WTC11 (cell line): Measurements from ENCODE around the gene APELA. TPM values are rescaled to one million over a fixed set of nuclear protein-coding genes. Genes with fewer than 3 reads are reported as not detected.

ENCODE experiments used
- ATAC-seq: fragments of 200-7000 bp; cut with Tn5 transposase; 2 replicates; pipeline ENCODE4 v1.10.0; 2021; ENCODE audit warnings: mild to moderate bottlenecking, moderate library complexity
- CTCF ChIA-PET: fragments of 300-600 bp; sonication (Branson Sonifier 250); formaldehyde crosslinking; loops from one replicate; lab custom pipeline; 2021; ENCODE audit warnings: antibody characterized with exemption; lab: Charles Lee
- POLR2A ChIA-PET: fragments of 350-600 bp; sonication (Branson Sonifier 250); formaldehyde crosslinking; loops from one replicate; lab custom pipeline; 2021; ENCODE audit warnings: antibody characterized with exemption; lab: Charles Lee
- DNase-seq: peaks from one replicate; pipeline ENCODE4 v3.0.0; 2021; ENCODE audit warnings: low spot score
- H3K27ac Mint-ChIP-seq: 2 replicates; pipeline ENCODE4 v1.8.0; 2021; ENCODE audit warnings: mixed read lengths
- H3K27me3 Mint-ChIP-seq: 2 replicates; pipeline ENCODE4 v1.8.0; 2021; ENCODE audit warnings: low read depth, mild to moderate bottlenecking, moderate library complexity, mixed read lengths
- H3K36me3 Mint-ChIP-seq: 2 replicates; pipeline ENCODE4 v1.8.0; 2021; ENCODE audit warnings: mixed read lengths
- H3K4me1 Mint-ChIP-seq: 2 replicates; pipeline ENCODE4 v1.8.0; 2022; ENCODE audit warnings: mixed read lengths
- H3K4me3 Mint-ChIP-seq: 2 replicates; pipeline ENCODE4 v1.8.0; 2021; ENCODE audit warnings: mild to moderate bottlenecking, moderate library complexity, mixed read lengths
- H3K9me3 Mint-ChIP-seq: 2 replicates; pipeline ENCODE4 v1.8.0; 2021; ENCODE audit warnings: mixed read lengths
- AFF4 ChIP-seq: sonication (generic); formaldehyde crosslinking; IDR thresholded peaks from 2 replicates; pipeline ENCODE4 v1.8.1; 2023; ENCODE audit warnings: mild to moderate bottlenecking, missing genetic modification reagents, borderline replicate concordance
- ATF1 ChIP-seq: sonication (generic); formaldehyde crosslinking; IDR thresholded peaks from 2 replicates; pipeline ENCODE4 v1.8.1; 2023; ENCODE audit warnings: mild to moderate bottlenecking, moderate library complexity, missing genetic modification reagents
- CDX4 ChIP-seq: fragments of 250-450 bp; sonication (Bioruptor Pico); IDR thresholded peaks from 2 replicates; pipeline ENCODE4 v1.9.0; 2021; ENCODE audit warnings: moderate library complexity, mild to moderate bottlenecking, inconsistent platforms, borderline replicate concordance
- CREM ChIP-seq: sonication (generic); formaldehyde crosslinking; IDR thresholded peaks from 2 replicates; pipeline ENCODE4 v1.8.1; 2022; ENCODE audit warnings: mild to moderate bottlenecking, missing genetic modification reagents, moderate library complexity
- E2F1 ChIP-seq: sonication (generic); formaldehyde crosslinking; IDR thresholded peaks from 2 replicates; pipeline ENCODE4 v1.8.0; 2022; ENCODE audit warnings: mild to moderate bottlenecking, missing genetic modification reagents
- E2F5 ChIP-seq: sonication (generic); formaldehyde crosslinking; IDR thresholded peaks from 2 replicates; pipeline ENCODE4 v1.8.1; 2022; ENCODE audit warnings: mild to moderate bottlenecking, moderate library complexity, missing genetic modification reagents
- ELF4 ChIP-seq: sonication (generic); formaldehyde crosslinking; IDR thresholded peaks from 2 replicates; pipeline ENCODE4 v1.8.1; 2022; ENCODE audit warnings: low read depth, mild to moderate bottlenecking, moderate library complexity, missing genetic modification reagents
- ERG ChIP-seq: fragments of 250-450 bp; sonication (Bioruptor Pico); IDR thresholded peaks from 2 replicates; pipeline ENCODE4 v1.8.0; 2021; ENCODE audit warnings: mild to moderate bottlenecking
- FOXP4 ChIP-seq: sonication (generic); formaldehyde crosslinking; IDR thresholded peaks from 2 replicates; pipeline ENCODE4 v1.8.0; 2022; ENCODE audit warnings: mild to moderate bottlenecking, missing genetic modification reagents
- MXD4 ChIP-seq: fragments of 250-450 bp; sonication (Bioruptor Pico); IDR thresholded peaks from 2 replicates; pipeline ENCODE4 v1.8.0; 2021; ENCODE audit warnings: mild to moderate bottlenecking, moderate library complexity, borderline replicate concordance
- NFATC4 ChIP-seq: fragments of 250-450 bp; sonication (Bioruptor Pico); IDR thresholded peaks from 2 replicates; pipeline ENCODE4 v1.9.0; 2021; ENCODE audit warnings: mild to moderate bottlenecking
- SOX15 ChIP-seq: fragments of 250-450 bp; sonication (Bioruptor Pico); IDR thresholded peaks from 2 replicates; pipeline ENCODE4 v1.9.0; 2021; ENCODE audit warnings: mild to moderate bottlenecking
- SP1 ChIP-seq: sonication (generic); formaldehyde crosslinking; conservative IDR thresholded peaks from 2 replicates; pipeline ENCODE4 v1.8.1; 2022; ENCODE audit warnings: missing genetic modification reagents
- TEAD4 ChIP-seq: sonication (generic); formaldehyde crosslinking; IDR thresholded peaks from 2 replicates; pipeline ENCODE4 v1.8.0; 2022; ENCODE audit warnings: mild to moderate bottlenecking, missing genetic modification reagents
- ZBTB21 ChIP-seq: sonication (generic); formaldehyde crosslinking; IDR thresholded peaks from 2 replicates; pipeline ENCODE4 v1.8.1; 2023; ENCODE audit warnings: mild to moderate bottlenecking, missing genetic modification reagents, borderline replicate concordance
- ZMAT4 ChIP-seq: fragments of 250-450 bp; sonication (Bioruptor Pico); IDR thresholded peaks from 2 replicates; pipeline ENCODE4 v1.9.0; 2021; ENCODE audit warnings: mild to moderate bottlenecking
- ZNF232 ChIP-seq: sonication (generic); formaldehyde crosslinking; IDR thresholded peaks from 2 replicates; pipeline ENCODE4 v1.8.0; 2022; ENCODE audit warnings: mild to moderate bottlenecking, missing genetic modification reagents
- ZNF263 ChIP-seq: sonication (generic); formaldehyde crosslinking; IDR thresholded peaks from 2 replicates; pipeline ENCODE4 v1.8.1; 2022; ENCODE audit warnings: low read depth, mild to moderate bottlenecking, moderate library complexity, missing genetic modification reagents
- ZNF317 ChIP-seq: sonication (generic); formaldehyde crosslinking; IDR thresholded peaks from 2 replicates; pipeline ENCODE4 v1.8.1; 2023; ENCODE audit warnings: low read depth, mild to moderate bottlenecking, moderate library complexity, missing genetic modification reagents, borderline replicate concordance
- ZNF425 ChIP-seq: fragments of 250-450 bp; sonication (Bioruptor Pico); conservative IDR thresholded peaks from 2 replicates; pipeline ENCODE4 v1.9.0; 2021; ENCODE audit warnings: mild to moderate bottlenecking
- total RNA-seq: library from RNA; stranded (reverse); gene quantifications from 3 replicates; pipeline ENCODE4 v1.2.3, GENCODE V29; 2021

APELA gene
- total RNA-seq, 1 experiment from 2014 or later, result 25.7 TPM

- no peak for DNase-seq
- peak; percentile 47; the same call in 1 of the 2 replicates for ATAC-seq
- no peak overlapping the region for H3K27ac Mint-ChIP-seq
- H3K4me3 Mint-ChIP-seq, result no peak overlapping the region
- H3K27me3 Mint-ChIP-seq, result no peaks in the 10 kb centered on the region
- ChIA-PET POLR2A (interaction anchor here (0.5 kb wide), 1 partner anchor 61 kb away, joined by 3 read pairs; no protein-coding TSS in a partner anchor), CTCF (no interaction called here)
- H3K36me3 Mint-ChIP-seq, result no peaks in the 10 kb centered on the region
- peaks cover 10% of the 10 kb centered on the region; the same call in 1 of the 2 replicates for H3K9me3 Mint-ChIP-seq
- H3K4me1 Mint-ChIP-seq, result peaks cover 33% of the 10 kb centered on the region
- TF ChIP-seq ZNF232 (CRISPR knock-in tag), result no peak
- no peak for TF ChIP-seq ZMAT4 (CRISPR knock-in tag)
- TF ChIP-seq ELF4 (CRISPR knock-in tag), result no peak
- no peak for TF ChIP-seq ERG (CRISPR knock-in tag)
- TF ChIP-seq CDX4, result no peak
- TF ChIP-seq ZNF317 (CRISPR knock-in tag), result no peak
- no peak for TF ChIP-seq FOXP4 (CRISPR knock-in tag)
- TF ChIP-seq SP1 (CRISPR knock-in tag), result no peak
- TF ChIP-seq AFF4 (CRISPR knock-in tag), result no peak
- TF ChIP-seq CREM (CRISPR knock-in tag), result no peak
- TF ChIP-seq ZNF425, result no peak
- TF ChIP-seq NFATC4 (CRISPR knock-in tag), result no peak
- TF ChIP-seq, all 79 proteins: peak for 0
These were observed 28.9 kb upstream of the APELA start for GRCh38 chr4:164847967-164848649.

GRCh38 chr4:164856396-164856795 lies 20.6 kb upstream of the APELA start:
- no peak overlapping the region for H3K27ac Mint-ChIP-seq
- H3K36me3 Mint-ChIP-seq, result no peaks in the 10 kb centered on the region
- ChIA-PET CTCF (no interaction called here), POLR2A (no interaction called here)
- no peak for ATAC-seq
- H3K27me3 Mint-ChIP-seq, result no peaks in the 10 kb centered on the region
- no peak overlapping the region for H3K4me3 Mint-ChIP-seq
- no peak for DNase-seq
- no peaks in the 10 kb centered on the region for H3K4me1 Mint-ChIP-seq
- H3K9me3 Mint-ChIP-seq, result peaks cover 10% of the 10 kb centered on the region; the same call in 1 of the 2 replicates
- TF ChIP-seq ZNF263 (CRISPR knock-in tag) (no peak), MXD4 (CRISPR knock-in tag) (no peak), E2F1 (CRISPR knock-in tag) (no peak), TEAD4 (CRISPR knock-in tag) (no peak), NFATC4 (CRISPR knock-in tag) (no peak), ATF1 (CRISPR knock-in tag) (no peak), E2F5 (CRISPR knock-in tag) (no peak), SOX15 (CRISPR knock-in tag) (no peak), ZBTB21 (CRISPR knock-in tag) (no peak)
